Stimulated activated CD4-positive, alpha-beta T cell treated with anti-CD3 and anti-CD28 coated beads, Interleukin-1b, Interleukin-23, amount 100 ng/mL, for 48 hours (primary cell): ENCODE measurements around the gene MEIKIN.
"Not testable (repeated sequence)": the region's sequence is repeated elsewhere in the genome, so short reads cannot be mapped to it uniquely, and the experiment has no call there.

Experiments used
- DNase-seq: peaks from one replicate; pipeline ENCODE4 v3.0.0-alpha.2; 2020

MEIKIN gene

GRCh38 chr5:131902266-131902665, 43.2 kb downstream of the MEIKIN start:
- not testable (repeated sequence) for DNase-seq

- no peak for DNase-seq
Observed at GRCh38 chr5:131899686-131900085, 45.8 kb downstream of the MEIKIN start.

- no peak for DNase-seq
Observed at GRCh38 chr5:131883984-131884383, 61.5 kb downstream of the MEIKIN start.

- DNase-seq = no peak
Observed at GRCh38 chr5:131879705-131880104, 65.8 kb downstream of the MEIKIN start.

GRCh38 chr5:131877873-131878272, 67.6 kb downstream of the MEIKIN start:
- no peak for DNase-seq

- not testable (repeated sequence) for DNase-seq
Observed at GRCh38 chr5:131871251-131871650, 74.2 kb downstream of the MEIKIN start.

- no peak for DNase-seq
Observed at GRCh38 chr5:131867524-131867923, 77.9 kb downstream of the MEIKIN start.

- DNase-seq = no peak
Observed at GRCh38 chr5:131863700-131864099, 81.8 kb downstream of the MEIKIN start.

GRCh38 chr5:131857388-131857787, 88.1 kb downstream of the MEIKIN start:
- no peak for DNase-seq

GRCh38 chr5:131855452-131855851, 90.0 kb downstream of the MEIKIN start:
- DNase-seq = no peak

GRCh38 chr5:131854134-131854533, 91.3 kb downstream of the MEIKIN start:
- DNase-seq = no peak

GRCh38 chr5:131848662-131849061, 96.8 kb downstream of the MEIKIN start:
- no peak for DNase-seq

GRCh38 chr5:131846536-131846935, 98.9 kb downstream of the MEIKIN start:
- DNase-seq = no peak

- DNase-seq = no peak
Observed at GRCh38 chr5:131845828-131846227, 99.6 kb downstream of the MEIKIN start.

- DNase-seq = not testable (repeated sequence)
Observed at GRCh38 chr5:131842971-131843370, 102.5 kb downstream of the MEIKIN start.

GRCh38 chr5:131832702-131833101, 112.8 kb downstream of the MEIKIN start:
- not testable (repeated sequence) for DNase-seq

- DNase-seq = no peak
Observed at GRCh38 chr5:131825404-131826013, 120.0 kb downstream of the MEIKIN start.

- DNase-seq = no peak
Observed at GRCh38 chr5:131824631-131825030, 120.8 kb downstream of the MEIKIN start.

GRCh38 chr5:131821221-131821620, 124.2 kb downstream of the MEIKIN start:
- DNase-seq = no peak

GRCh38 chr5:131818001-131818724, 127.3 kb downstream of the MEIKIN start:
- DNase-seq = no peak

- no peak for DNase-seq
Observed at GRCh38 chr5:131814990-131815389, 130.5 kb downstream of the MEIKIN start.

GRCh38 chr5:131812371-131813160, 132.9 kb downstream of the MEIKIN start:
- DNase-seq = no peak

- DNase-seq = no peak
Observed at GRCh38 chr5:131810510-131811249, 134.8 kb downstream of the MEIKIN start.
